ENCODE results near the gene LARGE1.

- no peak for TF ChIP-seq CTCF (conservative IDR thresholded peaks at IDR 0.05; ENCODE audit: low read depth, low read length)
- no peak for TF ChIP-seq RFX5 (IDR thresholded peaks at IDR 0.05; ENCODE audit: low read depth, low read length)
- no peak for TF ChIP-seq FOS (IDR thresholded peaks at IDR 0.05; ENCODE audit: low read depth, low read length)
- TF ChIP-seq USF2 (IDR thresholded peaks at IDR 0.05; ENCODE audit: low read depth, low read length): no peak
- no peak for TF ChIP-seq CEBPB (IDR thresholded peaks at IDR 0.05; ENCODE audit: low read depth, low read length)
- TF ChIP-seq MXI1 (IDR thresholded peaks at IDR 0.05; ENCODE audit: borderline replicate concordance, low read depth, low read length): no peak
- TF ChIP-seq POLR2A (IDR thresholded peaks at IDR 0.05; ENCODE audit: low read depth, low read length): no peak
- no peak for TF ChIP-seq RAD21 (IDR thresholded peaks at IDR 0.05; ENCODE audit: low read length)
- TF ChIP-seq BHLHE40 (IDR thresholded peaks at IDR 0.05; ENCODE audit: low read depth, low read length): no peak
- no peak for TF ChIP-seq RCOR1 (IDR thresholded peaks at IDR 0.05; ENCODE audit: insufficient replicate concordance, low read length)
- TF ChIP-seq ELK1 (IDR thresholded peaks at IDR 0.05; ENCODE audit: borderline replicate concordance, low read depth, low read length): no peak
Observed at GRCh38 chr22:33865996-33866395, 54.3 kb downstream of the LARGE1 start.

Measured in IMR-90 (cell line).